Endothelial cell of umbilical vein (primary cell): Measurements from ENCODE around the gene ACADSB. TPM values are rescaled to one million over a fixed set of nuclear protein-coding genes. Genes with fewer than 3 reads are reported as not detected.

Experiments used
- BruUV-seq: library from RNA; stranded (reverse); fragments of 400-500 nt; replicated peaks from 2 replicates; lab custom pipeline; 2021; lab: Mats Ljungman, UMichigan
- CTCF ChIA-PET: fragments of 300-600, 350-600 bp; sonication (Branson Sonifier 250); formaldehyde crosslinking; loops from one replicate; lab custom pipeline; 2021; ENCODE audit warnings: antibody characterized with exemption, inconsistent platforms; lab: Charles Lee
- POLR2A ChIA-PET: fragments of 300-600, 350-600 bp; sonication (Branson Sonifier 250); formaldehyde crosslinking; loops from one replicate; lab custom pipeline; 2021; ENCODE audit warnings: antibody characterized with exemption, inconsistent platforms; lab: Charles Lee
- DNase-seq: peaks from one replicate; pipeline ENCODE4 v3.0.0-alpha.2; 2011; ENCODE audit warnings: low read depth, low spot score
- FAIRE-seq: peaks from 2 replicates; lab custom pipeline; 2011; peaks lifted over from hg19 to GRCh38; lab: Jason Lieb, UNC
- H2AFZ ChIP-seq: 2 replicates; pipeline ENCODE4 v1.6.0; 2012; ENCODE audit warnings: low read depth, low read length, control low read depth, inconsistent platforms
- H3K27ac ChIP-seq: 2 replicates; pipeline ENCODE4 v1.5.1; 2011; ENCODE audit warnings: low read depth, mild to moderate bottlenecking, control low read depth, low read length, moderate library complexity; ENCODE audit not compliant: insufficient read depth
- H3K27me3 ChIP-seq, 2 experiments: 2 replicates each; pipeline versions ENCODE4 v1.6.0 to v1.6.1; 2011; ENCODE audit warnings: low read length in 2 of 2, mixed read lengths in 1 of 2; ENCODE audit not compliant: control insufficient read depth in 2 of 2, insufficient read depth in 2 of 2
- H3K36me3 ChIP-seq, 2 experiments: 2 replicates in 1 of 2; 3 replicates in 1 of 2; pipeline ENCODE4 v1.5.1; 2011; ENCODE audit warnings: low read length in 2 of 2, mild to moderate bottlenecking in 1 of 2, moderate library complexity in 1 of 2; ENCODE audit not compliant: control insufficient read depth in 2 of 2, insufficient read depth in 2 of 2; ENCODE audit errors: extremely low read depth in 1 of 2
- H3K4me1 ChIP-seq: 3 replicates; pipeline ENCODE4 v1.5.1; 2011; ENCODE audit warnings: mild to moderate bottlenecking, low read length; ENCODE audit not compliant: control insufficient read depth, insufficient read depth; ENCODE audit errors: extremely low read depth
- H3K4me2 ChIP-seq: 2 replicates; pipeline ENCODE4 v1.6.1; 2011; ENCODE audit warnings: low read length, control low read depth, mixed read lengths; ENCODE audit not compliant: insufficient read depth
- H3K4me3 ChIP-seq, 3 experiments: fragments of 200-600 bp in 1 of 3; sonication (generic), shearing (Covaris generic) in 1 of 3; replicated peaks in 1 of 3; 2 replicates each; pipeline ENCODE4 v1.5.1; 2011 to 2016; ENCODE audit warnings: control low read depth in 3 of 3, low read length in 3 of 3, mild to moderate bottlenecking in 2 of 3, inconsistent platforms in 1 of 3, low read depth in 1 of 3, moderate library complexity in 1 of 3; ENCODE audit not compliant: insufficient read depth in 1 of 3
- H3K79me2 ChIP-seq: 2 replicates; pipeline ENCODE4 v1.6.0; 2012; ENCODE audit warnings: low read length, inconsistent platforms; ENCODE audit not compliant: control insufficient read depth, insufficient read depth
- H3K9ac ChIP-seq: replicated peaks from 2 replicates; pipeline ENCODE3; 2011; ENCODE audit warnings: low read length, control low read depth; ENCODE audit not compliant: insufficient read depth; ENCODE audit errors: extremely low read depth
- H3K9me1 ChIP-seq: replicated peaks from 3 replicates; pipeline ENCODE4 v1.6.0; 2011; ENCODE audit warnings: mild to moderate bottlenecking, low read length; ENCODE audit not compliant: control insufficient read depth, insufficient read depth; ENCODE audit errors: extremely low read depth
- H3K9me3 ChIP-seq: replicated peaks from 2 replicates; pipeline ENCODE4 v1.5.1; 2012; ENCODE audit warnings: low read length, inconsistent platforms; ENCODE audit not compliant: control insufficient read depth, insufficient read depth
- H4K20me1 ChIP-seq: replicated peaks from 2 replicates; pipeline ENCODE3; 2011; ENCODE audit warnings: mild to moderate bottlenecking, low read length; ENCODE audit not compliant: control insufficient read depth, insufficient read depth; ENCODE audit errors: extremely low read depth
- CTCF ChIP-seq, 2 donors: IDR thresholded peaks; 1 replicate in 1 of 2; 2 replicates in 1 of 2; pipeline ENCODE4 v1.5.1; 2011; ENCODE audit warnings: low read length in 2 of 2, mild to moderate bottlenecking in 2 of 2, moderate library complexity in 2 of 2, control low read depth in 1 of 2, inconsistent platforms in 1 of 2, low read depth in 1 of 2; ENCODE audit not compliant: insufficient read depth in 1 of 2; ENCODE audit errors: extremely low read depth in 1 of 2
- EZH2 ChIP-seq: IDR thresholded peaks from 2 replicates; pipeline ENCODE4 v1.6.1; 2012; ENCODE audit warnings: borderline replicate concordance, low read depth, mild to moderate bottlenecking, moderate library complexity, low read length, inconsistent platforms; ENCODE audit not compliant: severe bottlenecking
- FOS ChIP-seq: IDR thresholded peaks from 2 replicates; pipeline ENCODE4 v1.6.1; 2011; ENCODE audit warnings: mild to moderate bottlenecking, low read length, moderate library complexity, borderline replicate concordance; ENCODE audit not compliant: insufficient read depth
- GATA2 ChIP-seq: IDR thresholded peaks from 2 replicates; pipeline ENCODE4 v1.7.0; 2011; ENCODE audit warnings: low read depth, mild to moderate bottlenecking, moderate library complexity, mixed read lengths, low read length; ENCODE audit not compliant: insufficient read length, insufficient read depth
- JUN ChIP-seq: IDR thresholded peaks from 2 replicates; pipeline ENCODE4 v1.6.1; 2011; ENCODE audit warnings: borderline replicate concordance, low read depth; ENCODE audit not compliant: insufficient read length, insufficient read depth
- MAX ChIP-seq: IDR thresholded peaks from 2 replicates; pipeline ENCODE4 v1.6.1; 2011; ENCODE audit not compliant: insufficient read depth, insufficient read length
- MYC ChIP-seq: IDR thresholded peaks from one replicate; pipeline ENCODE4 v1.6.1; 2011; ENCODE audit warnings: mild to moderate bottlenecking, low read depth, low read length
- POLR2A ChIP-seq: IDR thresholded peaks from 2 replicates; pipeline ENCODE4 v1.6.1; 2012; ENCODE audit warnings: low read depth, mild to moderate bottlenecking, control low read depth, low read length
- POLR2AphosphoS5 ChIP-seq: IDR thresholded peaks from 2 replicates; pipeline ENCODE4 v1.6.1; 2012; ENCODE audit warnings: low read depth, mild to moderate bottlenecking, control low read depth, low read length, moderate library complexity; ENCODE audit not compliant: insufficient read depth
- dilution Hi-C: fragments of 300-500 bp; cut with MboI; formaldehyde crosslinking; loops from one replicate; pipeline ENCODE4 v1.15.0; 2019; ENCODE audit warnings: low sequenced_read_pairs; ENCODE audit not compliant: extremely low pct_ligation_motif_present
- intact Hi-C: fragments of 100-400 bp; cut with micrococcal nuclease; formaldehyde crosslinking; loops from one replicate; pipeline ENCODE4 v1.10.0; 2022
- polyA plus RNA-seq, 4 experiments: library from polyadenylated mRNA; depleted of rRNA in 3 of 4; stranded (reverse) in 3 of 4; unstranded in 1 of 4; fragments of >200 nt; gene quantifications; 2 replicates each; pipeline versions ENCODE4 v1.2.1 to v1.2.3, GENCODE V29; 2011 to 2012; ENCODE audit warnings: missing spikeins in 1 of 4
- total RNA-seq: library from RNA; stranded (reverse); gene quantifications from 2 replicates; pipeline ENCODE4 v1.2.3, GENCODE V29; 2021

ACADSB gene
- total and polyA plus RNA-seq, 2 donors (not counting 3 experiments of a cell fraction or from before 2014, with no cell fraction given): 3.1 to 15.2 TPM

GRCh38 chr10:123101872-123102271 is 93.1 kb downstream of the ACADSB start:
- CTCF ChIA-PET: no interaction called here
- BruUV-seq: no TSS peak
- H3K4me2 ChIP-seq: no peak overlapping the region
- H3K9me1 ChIP-seq: no peaks in the 10 kb centered on the region
- H3K9ac ChIP-seq: no peak overlapping the region
- dilution Hi-C loops (no loop called here), intact Hi-C loops (no loop called here)
- no peaks in the 10 kb centered on the region for H3K4me1 ChIP-seq
- no peaks in the 10 kb centered on the region for H3K9me3 ChIP-seq
- H3K36me3 ChIP-seq: no peaks in the 10 kb centered on the region
- FAIRE-seq: no peak
- TF ChIP-seq MAX (no peak), MYC (no peak), EZH2 (no peak)
- no peak overlapping the region for H3K4me3 ChIP-seq
- no peak for DNase-seq
- no peaks in the 10 kb centered on the region for H4K20me1 ChIP-seq
- no peaks in the 10 kb centered on the region for H3K27me3 ChIP-seq
- H3K79me2 ChIP-seq: no peaks in the 10 kb centered on the region
- no peak overlapping the region for H3K27ac ChIP-seq
- no peak overlapping the region for H2AFZ ChIP-seq
- POLR2A ChIA-PET: no interaction called here

- Histone ChIP-seq H2AFZ (no peak overlapping the region), H3K4me3 (no peak overlapping the region), H3K4me1 (no peaks in the 10 kb centered on the region), H3K79me2 (no peaks in the 10 kb centered on the region), H3K27me3 (no peaks in the 10 kb centered on the region), H3K4me2 (no peak overlapping the region), H3K27ac (no peak overlapping the region), H3K36me3 (no peaks in the 10 kb centered on the region), H3K9me3 (no peaks in the 10 kb centered on the region), H4K20me1 (no peaks in the 10 kb centered on the region), H3K9ac (no peak overlapping the region), H3K9me1 (no peaks in the 10 kb centered on the region)
- dilution Hi-C loops: no loop called here
- FAIRE-seq (no peak), DNase-seq (no peak)
- TF ChIP-seq MAX (no peak), MYC (no peak), FOS (no peak), POLR2A (no peak), EZH2 (no peak), GATA2 (no peak), JUN (no peak), CTCF (IDR thresholded peaks at IDR 0.05; ENCODE audit: extremely low read depth in 1 of 2, insufficient read depth in 1 of 2, low read depth in 1 of 2, low read length in 2 of 2) (no peak), POLR2AphosphoS5 (no peak)
- no TSS peak for BruUV-seq
- intact Hi-C loops: no loop called here
- ChIA-PET POLR2A (no interaction called here), CTCF (no interaction called here)
Measured at GRCh38 chr10:123102673-123103072, 93.9 kb downstream of the ACADSB start.
